ENCODE data around the gene KLHL30.

KLHL30 gene

DNA sequence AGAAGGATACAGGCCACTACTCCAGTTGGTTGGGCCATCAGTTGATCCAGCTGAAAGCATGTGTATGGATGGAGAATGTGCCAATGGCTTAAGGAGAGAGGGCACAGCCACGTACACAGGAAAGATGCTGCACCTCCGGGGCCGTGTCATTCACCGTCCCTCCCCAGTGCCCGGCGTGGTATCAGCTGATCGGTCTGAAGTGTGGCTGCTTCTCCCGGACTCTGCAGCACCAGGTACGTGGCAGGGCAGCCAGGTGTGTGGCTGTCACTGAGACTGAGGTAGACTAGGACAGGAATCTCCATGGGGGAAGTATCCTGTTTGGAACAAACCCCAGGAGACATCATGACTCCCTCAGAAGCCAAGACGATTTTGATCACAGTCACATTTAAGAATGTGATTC is 16.1 kb downstream of the KLHL30 start:
- no peak for TF ChIP-seq ZNF565 (CRISPR knock-in tag; conservative IDR thresholded peaks at IDR 0.05; ENCODE audit: low read depth)
- no peak for ATAC-seq

DNA sequence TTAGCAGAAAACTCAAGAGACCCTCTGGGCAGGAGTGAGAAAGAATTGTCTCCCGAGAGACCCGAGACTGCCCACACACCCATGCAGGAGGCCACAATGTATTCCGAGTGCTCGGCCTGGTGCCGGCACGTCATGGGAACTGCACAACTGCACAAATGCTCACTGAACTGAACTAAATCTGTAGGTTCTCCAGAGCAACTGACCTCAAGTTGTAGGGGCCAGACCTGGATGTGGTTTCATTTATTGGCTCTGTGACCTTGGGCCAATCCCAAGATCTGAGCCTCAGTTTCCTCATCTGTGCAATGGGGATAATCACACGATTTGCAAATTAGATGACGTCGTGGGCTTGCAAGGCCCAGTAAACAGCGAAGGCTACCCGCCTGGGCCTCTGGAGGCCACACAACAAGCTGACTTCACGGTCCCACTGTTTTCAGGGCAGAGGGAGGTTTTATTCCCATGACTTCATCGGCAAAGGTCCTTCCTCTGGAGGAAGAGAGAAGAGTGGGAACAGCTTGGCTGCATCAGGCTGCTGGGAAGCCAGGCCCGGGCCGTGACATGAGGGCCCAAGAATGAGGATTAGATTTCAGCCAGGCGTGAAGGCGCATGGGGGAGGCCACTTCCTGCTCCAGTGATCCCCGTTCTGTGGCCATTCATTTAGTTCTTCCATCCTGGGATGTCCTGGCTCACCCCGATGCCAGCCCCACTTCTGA is 16.7 kb downstream of the KLHL30 start:
- no peak for ATAC-seq
- TF ChIP-seq SNAI2 (CRISPR knock-in tag; IDR thresholded peaks at IDR 0.05) (no peak), PPARA (CRISPR knock-in tag; IDR thresholded peaks at IDR 0.05; ENCODE audit: borderline replicate concordance) (no peak), OSR1 (CRISPR knock-in tag; IDR thresholded peaks at IDR 0.05) (no peak), GLIS3 (CRISPR knock-in tag; IDR thresholded peaks at IDR 0.05) (no peak), ZNF8 (CRISPR knock-in tag; IDR thresholded peaks at IDR 0.05) (no peak), RARB (CRISPR knock-in tag; IDR thresholded peaks at IDR 0.05) (no peak), TOX (CRISPR knock-in tag; IDR thresholded peaks at IDR 0.05; ENCODE audit: borderline replicate concordance) (no peak), PATZ1 (CRISPR knock-in tag; IDR thresholded peaks at IDR 0.05; ENCODE audit: borderline replicate concordance) (no peak), BACH2 (CRISPR knock-in tag; IDR thresholded peaks at IDR 0.05; ENCODE audit: borderline replicate concordance) (no peak), ARNTL (CRISPR knock-in tag; IDR thresholded peaks at IDR 0.05; ENCODE audit: borderline replicate concordance, low read depth) (no peak), ZFP3 (CRISPR knock-in tag; IDR thresholded peaks at IDR 0.05) (no peak), TCF4 (CRISPR knock-in tag; IDR thresholded peaks at IDR 0.05; ENCODE audit: borderline replicate concordance) (no peak), ZNF565 (CRISPR knock-in tag; conservative IDR thresholded peaks at IDR 0.05; ENCODE audit: low read depth) (no peak), ISL1 (CRISPR knock-in tag; IDR thresholded peaks at IDR 0.05) (no peak), ZC3H10 (CRISPR knock-in tag; IDR thresholded peaks at IDR 0.05) (no peak), CSDC2 (CRISPR knock-in tag; IDR thresholded peaks at IDR 0.05) (no peak), CREB5 (CRISPR knock-in tag; IDR thresholded peaks at IDR 0.05; ENCODE audit: low read depth) (no peak)
- TF ChIP-seq, protein P1, sequence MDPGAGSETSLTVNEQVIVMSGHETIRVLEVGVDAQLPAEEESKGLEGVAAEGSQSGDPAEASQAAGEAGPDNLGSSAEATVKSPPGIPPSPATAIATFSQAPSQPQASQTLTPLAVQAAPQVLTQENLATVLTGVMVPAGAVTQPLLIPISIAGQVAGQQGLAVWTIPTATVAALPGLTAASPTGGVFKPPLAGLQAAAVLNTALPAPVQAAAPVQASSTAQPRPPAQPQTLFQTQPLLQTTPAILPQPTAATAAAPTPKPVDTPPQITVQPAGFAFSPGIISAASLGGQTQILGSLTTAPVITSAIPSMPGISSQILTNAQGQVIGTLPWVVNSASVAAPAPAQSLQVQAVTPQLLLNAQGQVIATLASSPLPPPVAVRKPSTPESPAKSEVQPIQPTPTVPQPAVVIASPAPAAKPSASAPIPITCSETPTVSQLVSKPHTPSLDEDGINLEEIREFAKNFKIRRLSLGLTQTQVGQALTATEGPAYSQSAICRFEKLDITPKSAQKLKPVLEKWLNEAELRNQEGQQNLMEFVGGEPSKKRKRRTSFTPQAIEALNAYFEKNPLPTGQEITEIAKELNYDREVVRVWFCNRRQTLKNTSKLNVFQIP (CRISPR knock-in tag; IDR thresholded peaks at IDR 0.05; ENCODE audit: borderline replicate concordance, low read depth), result no peak
- TF ChIP-seq, protein P2, sequence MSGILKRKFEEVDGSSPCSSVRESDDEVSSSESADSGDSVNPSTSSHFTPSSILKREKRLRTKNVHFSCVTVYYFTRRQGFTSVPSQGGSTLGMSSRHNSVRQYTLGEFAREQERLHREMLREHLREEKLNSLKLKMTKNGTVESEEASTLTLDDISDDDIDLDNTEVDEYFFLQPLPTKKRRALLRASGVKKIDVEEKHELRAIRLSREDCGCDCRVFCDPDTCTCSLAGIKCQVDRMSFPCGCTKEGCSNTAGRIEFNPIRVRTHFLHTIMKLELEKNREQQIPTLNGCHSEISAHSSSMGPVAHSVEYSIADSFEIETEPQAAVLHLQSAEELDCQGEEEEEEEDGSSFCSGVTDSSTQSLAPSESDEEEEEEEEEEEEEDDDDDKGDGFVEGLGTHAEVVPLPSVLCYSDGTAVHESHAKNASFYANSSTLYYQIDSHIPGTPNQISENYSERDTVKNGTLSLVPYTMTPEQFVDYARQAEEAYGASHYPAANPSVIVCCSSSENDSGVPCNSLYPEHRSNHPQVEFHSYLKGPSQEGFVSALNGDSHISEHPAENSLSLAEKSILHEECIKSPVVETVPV (CRISPR knock-in tag; IDR thresholded peaks at IDR 0.05), result no peak
- TF ChIP-seq, protein P3, sequence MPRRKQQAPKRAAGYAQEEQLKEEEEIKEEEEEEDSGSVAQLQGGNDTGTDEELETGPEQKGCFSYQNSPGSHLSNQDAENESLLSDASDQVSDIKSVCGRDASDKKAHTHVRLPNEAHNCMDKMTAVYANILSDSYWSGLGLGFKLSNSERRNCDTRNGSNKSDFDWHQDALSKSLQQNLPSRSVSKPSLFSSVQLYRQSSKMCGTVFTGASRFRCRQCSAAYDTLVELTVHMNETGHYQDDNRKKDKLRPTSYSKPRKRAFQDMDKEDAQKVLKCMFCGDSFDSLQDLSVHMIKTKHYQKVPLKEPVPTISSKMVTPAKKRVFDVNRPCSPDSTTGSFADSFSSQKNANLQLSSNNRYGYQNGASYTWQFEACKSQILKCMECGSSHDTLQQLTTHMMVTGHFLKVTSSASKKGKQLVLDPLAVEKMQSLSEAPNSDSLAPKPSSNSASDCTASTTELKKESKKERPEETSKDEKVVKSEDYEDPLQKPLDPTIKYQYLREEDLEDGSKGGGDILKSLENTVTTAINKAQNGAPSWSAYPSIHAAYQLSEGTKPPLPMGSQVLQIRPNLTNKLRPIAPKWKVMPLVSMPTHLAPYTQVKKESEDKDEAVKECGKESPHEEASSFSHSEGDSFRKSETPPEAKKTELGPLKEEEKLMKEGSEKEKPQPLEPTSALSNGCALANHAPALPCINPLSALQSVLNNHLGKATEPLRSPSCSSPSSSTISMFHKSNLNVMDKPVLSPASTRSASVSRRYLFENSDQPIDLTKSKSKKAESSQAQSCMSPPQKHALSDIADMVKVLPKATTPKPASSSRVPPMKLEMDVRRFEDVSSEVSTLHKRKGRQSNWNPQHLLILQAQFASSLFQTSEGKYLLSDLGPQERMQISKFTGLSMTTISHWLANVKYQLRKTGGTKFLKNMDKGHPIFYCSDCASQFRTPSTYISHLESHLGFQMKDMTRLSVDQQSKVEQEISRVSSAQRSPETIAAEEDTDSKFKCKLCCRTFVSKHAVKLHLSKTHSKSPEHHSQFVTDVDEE (CRISPR knock-in tag; IDR thresholded peaks at IDR 0.05), result no peak

Measured in SK-N-SH treated with all-trans-retinoic acid at 6 μM for 48 hours (cell line).